IMR-90 (cell line): ENCODE data around the gene CD99L2. TPM values are rescaled to one million over a fixed set of nuclear protein-coding genes. Genes with fewer than 3 reads are reported as not detected.
A peak's percentile ranks its signal among the peaks of the same experiment; 100 is the strongest.

ENCODE experiments used
- ATAC-seq: fragments of 200-7000 bp; cut with Tn5 transposase; 2 replicates; pipeline ENCODE4 v1.9.1; 2020; ENCODE audit warnings: low read depth, mild to moderate bottlenecking, moderate library complexity
- BruUV-seq: library from RNA; stranded (reverse); fragments of 400-500 nt; replicated peaks from 2 replicates; lab custom pipeline; 2021; lab: Mats Ljungman, UMichigan
- CTCF ChIA-PET: fragments of 300-600 bp; formaldehyde crosslinking; extraction: SDS; loops from one replicate; lab custom pipeline; 2021; ENCODE audit warnings: antibody characterized with exemption; lab: Yijun Ruan, JAX
- POLR2A ChIA-PET: fragments of 300-600 bp; sonication (Branson Sonifier 250); formaldehyde crosslinking; loops from one replicate; lab custom pipeline; 2022; ENCODE audit warnings: antibody characterized with exemption; ENCODE audit not compliant: unreplicated experiment; lab: Charles Lee
- DNase-seq: peaks from one replicate; pipeline ENCODE4 v3.0.0; 2013
- H2AFZ ChIP-seq: replicated peaks from 2 replicates; pipeline ENCODE3; 2013; ENCODE audit warnings: low read length, mild to moderate bottlenecking; ENCODE audit not compliant: poor library complexity
- H2AK5ac ChIP-seq: 2 replicates; pipeline ENCODE4 v1.6.1; 2013; ENCODE audit warnings: low read depth, low read length, inconsistent platforms
- H2AK9ac ChIP-seq: replicated peaks from 2 replicates; pipeline ENCODE3; 2013; ENCODE audit warnings: mild to moderate bottlenecking, low read depth, low read length, moderate library complexity; ENCODE audit not compliant: poor library complexity
- H2BK120ac ChIP-seq: 2 replicates; pipeline ENCODE4 v1.6.1; 2013; ENCODE audit warnings: low read depth, low read length, inconsistent platforms
- H2BK15ac ChIP-seq: 3 replicates; pipeline ENCODE4 v1.6.1; 2013; ENCODE audit warnings: low read depth, low read length, inconsistent platforms
- H2BK20ac ChIP-seq: 2 replicates; pipeline ENCODE4 v1.6.1; 2013; ENCODE audit warnings: low read depth, mild to moderate bottlenecking, inconsistent platforms, low read length, moderate library complexity
- H2BK5ac ChIP-seq: 2 replicates; pipeline ENCODE4 v1.6.1; 2013; ENCODE audit warnings: mild to moderate bottlenecking, low read depth, low read length, inconsistent platforms; ENCODE audit not compliant: poor library complexity, severe bottlenecking
- H3K14ac ChIP-seq: replicated peaks from 2 replicates; pipeline ENCODE4 v1.6.1; 2013; ENCODE audit warnings: low read depth, low read length, inconsistent platforms
- H3K18ac ChIP-seq: 2 replicates; pipeline ENCODE4 v1.6.1; 2013; ENCODE audit warnings: low read depth, low read length, control low read depth
- H3K23ac ChIP-seq: 2 replicates; pipeline ENCODE4 v1.6.1; 2013; ENCODE audit warnings: low read depth, low read length, inconsistent platforms
- H3K27ac ChIP-seq: 2 replicates; pipeline ENCODE4 v1.5.1; 2013; ENCODE audit warnings: mild to moderate bottlenecking, control low read depth, low read length; ENCODE audit not compliant: insufficient read depth
- H3K27me3 ChIP-seq: 2 replicates; pipeline ENCODE4 v1.6.1; 2013; ENCODE audit warnings: low read length; ENCODE audit not compliant: control insufficient read depth, insufficient read depth
- H3K36me3 ChIP-seq: 2 replicates; pipeline ENCODE4 v1.6.1; 2013; ENCODE audit warnings: low read length, mixed read lengths; ENCODE audit not compliant: control insufficient read depth, insufficient read depth
- H3K4ac ChIP-seq: 2 replicates; pipeline ENCODE4 v1.6.1; 2013; ENCODE audit warnings: low read depth, low read length, inconsistent platforms
- H3K4me1 ChIP-seq: 2 replicates; pipeline ENCODE4 v1.6.1; 2013; ENCODE audit warnings: low read length, mixed read lengths; ENCODE audit not compliant: control insufficient read depth, insufficient read depth
- H3K4me2 ChIP-seq: 2 replicates; pipeline ENCODE4 v1.6.1; 2013; ENCODE audit warnings: low read depth, mild to moderate bottlenecking, control low read depth, low read length, moderate library complexity
- H3K4me3 ChIP-seq: 2 replicates; pipeline ENCODE4 v1.5.1; 2013; ENCODE audit warnings: low read depth, mild to moderate bottlenecking, control low read depth, low read length, moderate library complexity; ENCODE audit not compliant: insufficient read depth
- H3K56ac ChIP-seq: 2 replicates; pipeline ENCODE4 v1.6.1; 2013; ENCODE audit warnings: low read length, inconsistent platforms; ENCODE audit not compliant: insufficient read depth; ENCODE audit errors: extremely low read depth
- H3K79me1 ChIP-seq, 2 experiments: 2 replicates each; pipeline ENCODE4 v1.6.1; 2013; ENCODE audit warnings: low read length in 2 of 2, inconsistent platforms in 1 of 2, low read depth in 1 of 2
- H3K9ac ChIP-seq: 2 replicates; pipeline ENCODE4 v1.6.1; 2013; ENCODE audit warnings: low read depth, low read length, control low read depth
- H3K9me1 ChIP-seq: 2 replicates; pipeline ENCODE4 v1.6.1; 2013; ENCODE audit warnings: low read length, inconsistent platforms; ENCODE audit not compliant: insufficient read depth
- H3K9me3 ChIP-seq: 2 replicates; pipeline ENCODE4 v1.6.1; 2013; ENCODE audit warnings: low read length; ENCODE audit not compliant: control insufficient read depth, insufficient read depth
- H4K20me1 ChIP-seq: 2 replicates; pipeline ENCODE4 v1.6.1; 2013; ENCODE audit warnings: low read length, inconsistent platforms; ENCODE audit not compliant: insufficient read depth
- H4K5ac ChIP-seq: 2 replicates; pipeline ENCODE4 v1.6.1; 2013; ENCODE audit warnings: mild to moderate bottlenecking, low read depth, low read length, control low read depth
- H4K8ac ChIP-seq, 2 experiments: 2 replicates each; pipeline ENCODE4 v1.6.1; 2013; ENCODE audit warnings: low read depth in 2 of 2, low read length in 2 of 2, control low read depth in 1 of 2, inconsistent platforms in 1 of 2
- H4K91ac ChIP-seq: 2 replicates; pipeline ENCODE4 v1.6.1; 2013; ENCODE audit warnings: low read depth, low read length, inconsistent platforms; ENCODE audit not compliant: insufficient read depth
- BHLHE40 ChIP-seq: fragments of 150-350 bp; IDR thresholded peaks from 2 replicates; pipeline ENCODE4 v1.6.1; 2016; ENCODE audit warnings: mild to moderate bottlenecking, low read depth, low read length
- ELK1 ChIP-seq: fragments of 150-350 bp; IDR thresholded peaks from 2 replicates; pipeline ENCODE4 v1.6.1; 2016; ENCODE audit warnings: low read depth, mild to moderate bottlenecking, low read length, moderate library complexity, borderline replicate concordance
- FOS ChIP-seq: fragments of 150-350 bp; IDR thresholded peaks from 2 replicates; pipeline ENCODE4 v1.6.1; 2016; ENCODE audit warnings: low read depth, low read length
- MAFK ChIP-seq: IDR thresholded peaks from 2 replicates; pipeline ENCODE4 v1.6.1; 2012; ENCODE audit warnings: low read depth, low read length, improper control_type of control experiment
- NFE2L2 ChIP-seq: fragments of 150-350 bp; IDR thresholded peaks from 2 replicates; pipeline ENCODE4 v1.6.1; 2016; ENCODE audit warnings: low read depth, mild to moderate bottlenecking, low read length
- SMC3 ChIP-seq: fragments of 150-350 bp; IDR thresholded peaks from 2 replicates; pipeline ENCODE4 v1.6.1; 2016; ENCODE audit warnings: low read depth, mild to moderate bottlenecking, antibody characterized with exemption, low read length, moderate library complexity
- WGBS, 2 experiments: methylation state at CpG; one replicate each; pipeline versions ENCODE4 v1.1.5 to v1.1.7; 2013; ENCODE audit warnings: missing lambda C conversion rate in 2 of 2; ENCODE audit not compliant: insufficient read length in 1 of 2; ENCODE audit errors: extremely low coverage in 2 of 2; 5-methylcytosine and 5-hydroxymethylcytosine counted together
- dilution Hi-C: fragments of 300-500 bp; cut with HindIII; formaldehyde crosslinking; loops from one replicate; pipeline ENCODE4 v1.14.3; 2018; ENCODE audit warnings: low sequenced_read_pairs; ENCODE audit not compliant: unreplicated experiment
- in situ Hi-C: fragments of 300-500 bp; cut with MboI; formaldehyde crosslinking; loops from 3 replicates; pipeline ENCODE4 v1.14.3; 2019; ENCODE audit warnings: low sequenced_read_pairs, inconsistent platforms, mixed read lengths
- intact Hi-C: fragments of 100-400 bp; cut with micrococcal nuclease; formaldehyde crosslinking; loops from 2 replicates; pipeline ENCODE4 v1.10.0; 2022
- polyA plus RNA-seq, 3 experiments: library from polyadenylated mRNA; depleted of rRNA; stranded (reverse); fragments of >200 nt; gene quantifications; 2 replicates each; pipeline ENCODE4 v1.2.3, GENCODE V29; 2012; ENCODE audit warnings: low replicate concordance in 1 of 3
- total RNA-seq: library from RNA; depleted of rRNA; stranded (reverse); fragments of >200 nt; gene quantifications from 2 replicates; pipeline ENCODE4 v1.2.3, GENCODE V29; 2012

The CD99L2 gene
- total and polyA plus RNA-seq, 2 of the 4 experiments (the other 2 are of a cell fraction), result 17.4 to 41.4 TPM

GRCh38 chrX:150913511-150913910, 15.0 kb upstream of the CD99L2 start:
- in situ Hi-C loops, result no loop called here
- no TSS peak for BruUV-seq
- Histone ChIP-seq H2BK120ac (no peak overlapping the region), H3K4me1 (no peaks in the 10 kb centered on the region), H2AFZ (no peak overlapping the region), H4K91ac (no peak overlapping the region), H3K56ac (no peak overlapping the region), H3K18ac (no peak overlapping the region), H4K20me1 (no peaks in the 10 kb centered on the region), H3K9ac (no peak overlapping the region), H3K9me3 (no peaks in the 10 kb centered on the region), H2AK5ac (no peak overlapping the region), H2AK9ac (no peak overlapping the region), H2BK20ac (no peak overlapping the region), H3K23ac (no peak overlapping the region), H3K36me3 (no peaks in the 10 kb centered on the region), H3K4me2 (no peak overlapping the region), H3K4ac (no peak overlapping the region), H4K8ac (no peak overlapping the region), H3K9me1 (no peaks in the 10 kb centered on the region), H3K4me3 (no peak overlapping the region), H3K27ac (no peak overlapping the region), H2BK5ac (no peak overlapping the region), H2BK15ac (no peak overlapping the region), H3K79me1 (no peaks in the 10 kb centered on the region), H4K5ac (no peak overlapping the region), H3K27me3 (no peaks in the 10 kb centered on the region), H3K14ac (no peak overlapping the region)
- ChIA-PET POLR2A (no interaction called here), CTCF (interaction anchor here (0.6 kb wide), 1 partner anchor 8 kb away, joined by 4 read pairs; no protein-coding TSS in a partner anchor)
- TF ChIP-seq FOS (no peak), BHLHE40 (no peak), MAFK (no peak), ELK1 (no peak), SMC3 (no peak), NFE2L2 (peak; percentile 81)
- DNase-seq, result peak; percentile 41
- WGBS, 2 experiments, result 100% methylated on average over 1 of the region's 9 CpGs; no CpG with 5 or more reads in 1 of the 2 experiments
- ATAC-seq, result peak; percentile 59
- intact Hi-C loops, result no loop called here
- dilution Hi-C loops, result no loop called here
